ENCODE data around the gene NAV2. TPM values are rescaled to one million over a fixed set of nuclear protein-coding genes. Genes with fewer than 3 reads are reported as not detected.

NAV2 gene
- polyA plus RNA-seq, 1 donor from 2014 or later = 3.0 TPM

DNA sequence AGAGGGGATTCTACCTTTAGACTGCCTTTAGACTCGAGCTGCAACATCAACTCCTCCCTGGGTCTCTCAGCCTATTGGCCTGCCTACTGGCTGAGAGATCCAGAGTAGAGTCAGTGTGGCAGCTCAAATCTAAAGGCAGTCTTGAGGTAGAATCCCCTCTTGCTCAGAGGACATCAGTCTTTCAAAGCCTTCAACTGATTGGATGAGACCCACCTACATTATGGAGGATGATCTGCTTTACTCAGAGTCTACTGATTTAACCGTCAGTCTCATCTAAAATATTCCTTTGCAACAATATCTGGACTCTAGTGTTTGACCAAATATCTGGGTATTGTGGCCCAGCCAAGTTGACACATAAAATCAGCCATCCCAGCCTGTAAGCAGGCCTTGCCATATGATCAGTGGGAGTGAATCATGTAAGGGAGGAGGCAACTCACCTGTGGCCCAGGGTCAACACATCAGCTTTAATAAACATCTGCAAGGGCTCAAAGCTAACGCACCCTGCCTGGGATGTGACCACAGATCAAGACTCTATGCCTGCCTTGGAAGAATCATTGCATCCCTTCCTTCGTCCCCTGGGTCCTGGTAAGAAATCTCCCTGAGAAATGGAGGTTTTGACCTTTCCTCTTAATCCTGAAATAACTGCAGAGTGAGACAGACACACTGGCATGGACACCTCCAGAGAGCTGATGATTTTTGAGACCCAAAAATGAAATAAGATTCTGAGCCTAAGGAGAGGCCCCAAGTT, 249.6 kb downstream of the NAV2 start:
- no peak overlapping the region for H3K9ac ChIP-seq (ENCODE audit: low read length)
- no peak overlapping the region for H3K4me3 ChIP-seq (ENCODE audit: low read length)
- H2AFZ ChIP-seq (ENCODE audit: low read depth, low read length) = no peak overlapping the region
- no peaks in the 10 kb centered on the region for H3K9me2 ChIP-seq (ENCODE audit: insufficient read depth, low read length)
- no peaks in the 10 kb centered on the region for H4K20me1 ChIP-seq (ENCODE audit: insufficient read depth)
- no peaks in the 10 kb centered on the region for H3K27me3 ChIP-seq (ENCODE audit: insufficient read depth, low read depth, low read length)
- TF ChIP-seq MXI1 (conservative IDR thresholded peaks at IDR 0.05; ENCODE audit: poor library complexity, severe bottlenecking) = no peak
- TF ChIP-seq POLR2AphosphoS5 (IDR thresholded peaks at IDR 0.05) = no peak
- TF ChIP-seq TAF1 (IDR thresholded peaks at IDR 0.05; ENCODE audit: low read depth) = no peak
- TF ChIP-seq, protein P1, sequence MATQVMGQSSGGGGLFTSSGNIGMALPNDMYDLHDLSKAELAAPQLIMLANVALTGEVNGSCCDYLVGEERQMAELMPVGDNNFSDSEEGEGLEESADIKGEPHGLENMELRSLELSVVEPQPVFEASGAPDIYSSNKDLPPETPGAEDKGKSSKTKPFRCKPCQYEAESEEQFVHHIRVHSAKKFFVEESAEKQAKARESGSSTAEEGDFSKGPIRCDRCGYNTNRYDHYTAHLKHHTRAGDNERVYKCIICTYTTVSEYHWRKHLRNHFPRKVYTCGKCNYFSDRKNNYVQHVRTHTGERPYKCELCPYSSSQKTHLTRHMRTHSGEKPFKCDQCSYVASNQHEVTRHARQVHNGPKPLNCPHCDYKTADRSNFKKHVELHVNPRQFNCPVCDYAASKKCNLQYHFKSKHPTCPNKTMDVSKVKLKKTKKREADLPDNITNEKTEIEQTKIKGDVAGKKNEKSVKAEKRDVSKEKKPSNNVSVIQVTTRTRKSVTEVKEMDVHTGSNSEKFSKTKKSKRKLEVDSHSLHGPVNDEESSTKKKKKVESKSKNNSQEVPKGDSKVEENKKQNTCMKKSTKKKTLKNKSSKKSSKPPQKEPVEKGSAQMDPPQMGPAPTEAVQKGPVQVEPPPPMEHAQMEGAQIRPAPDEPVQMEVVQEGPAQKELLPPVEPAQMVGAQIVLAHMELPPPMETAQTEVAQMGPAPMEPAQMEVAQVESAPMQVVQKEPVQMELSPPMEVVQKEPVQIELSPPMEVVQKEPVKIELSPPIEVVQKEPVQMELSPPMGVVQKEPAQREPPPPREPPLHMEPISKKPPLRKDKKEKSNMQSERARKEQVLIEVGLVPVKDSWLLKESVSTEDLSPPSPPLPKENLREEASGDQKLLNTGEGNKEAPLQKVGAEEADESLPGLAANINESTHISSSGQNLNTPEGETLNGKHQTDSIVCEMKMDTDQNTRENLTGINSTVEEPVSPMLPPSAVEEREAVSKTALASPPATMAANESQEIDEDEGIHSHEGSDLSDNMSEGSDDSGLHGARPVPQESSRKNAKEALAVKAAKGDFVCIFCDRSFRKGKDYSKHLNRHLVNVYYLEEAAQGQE (IDR thresholded peaks at IDR 0.05; ENCODE audit: borderline replicate concordance) = no peak
- TF ChIP-seq SMC3 (conservative IDR thresholded peaks at IDR 0.05; ENCODE audit: poor library complexity) = no peak
- TF ChIP-seq EP300 (conservative IDR thresholded peaks at IDR 0.05; ENCODE audit: poor library complexity, severe bottlenecking) = no peak
- no peak for TF ChIP-seq RAD21 (conservative IDR thresholded peaks at IDR 0.05)
- TF ChIP-seq, protein P2, sequence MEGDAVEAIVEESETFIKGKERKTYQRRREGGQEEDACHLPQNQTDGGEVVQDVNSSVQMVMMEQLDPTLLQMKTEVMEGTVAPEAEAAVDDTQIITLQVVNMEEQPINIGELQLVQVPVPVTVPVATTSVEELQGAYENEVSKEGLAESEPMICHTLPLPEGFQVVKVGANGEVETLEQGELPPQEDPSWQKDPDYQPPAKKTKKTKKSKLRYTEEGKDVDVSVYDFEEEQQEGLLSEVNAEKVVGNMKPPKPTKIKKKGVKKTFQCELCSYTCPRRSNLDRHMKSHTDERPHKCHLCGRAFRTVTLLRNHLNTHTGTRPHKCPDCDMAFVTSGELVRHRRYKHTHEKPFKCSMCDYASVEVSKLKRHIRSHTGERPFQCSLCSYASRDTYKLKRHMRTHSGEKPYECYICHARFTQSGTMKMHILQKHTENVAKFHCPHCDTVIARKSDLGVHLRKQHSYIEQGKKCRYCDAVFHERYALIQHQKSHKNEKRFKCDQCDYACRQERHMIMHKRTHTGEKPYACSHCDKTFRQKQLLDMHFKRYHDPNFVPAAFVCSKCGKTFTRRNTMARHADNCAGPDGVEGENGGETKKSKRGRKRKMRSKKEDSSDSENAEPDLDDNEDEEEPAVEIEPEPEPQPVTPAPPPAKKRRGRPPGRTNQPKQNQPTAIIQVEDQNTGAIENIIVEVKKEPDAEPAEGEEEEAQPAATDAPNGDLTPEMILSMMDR (IDR thresholded peaks at IDR 0.05; ENCODE audit: poor library complexity, severe bottlenecking) = no peak
- no peak for TF ChIP-seq EZH2 (IDR thresholded peaks at IDR 0.05; ENCODE audit: borderline replicate concordance, insufficient read depth, low read length, poor library complexity, severe bottlenecking)
- H3K4me2 ChIP-seq (ENCODE audit: low read length) = no peak overlapping the region
- no peaks in the 10 kb centered on the region for H3K36me3 ChIP-seq (ENCODE audit: insufficient read depth, low read length)
- no peak overlapping the region for H3K27ac ChIP-seq (ENCODE audit: low read length)
- no peaks in the 10 kb centered on the region for H3K79me2 ChIP-seq (replicated peaks; ENCODE audit: insufficient read depth, low read length)
- H3K9me3 ChIP-seq (ENCODE audit: low read length) = no peaks in the 10 kb centered on the region
- H3F3A ChIP-seq (ENCODE audit: insufficient read depth, low read length, poor library complexity, severe bottlenecking) = no peaks in the 10 kb centered on the region

DNA sequence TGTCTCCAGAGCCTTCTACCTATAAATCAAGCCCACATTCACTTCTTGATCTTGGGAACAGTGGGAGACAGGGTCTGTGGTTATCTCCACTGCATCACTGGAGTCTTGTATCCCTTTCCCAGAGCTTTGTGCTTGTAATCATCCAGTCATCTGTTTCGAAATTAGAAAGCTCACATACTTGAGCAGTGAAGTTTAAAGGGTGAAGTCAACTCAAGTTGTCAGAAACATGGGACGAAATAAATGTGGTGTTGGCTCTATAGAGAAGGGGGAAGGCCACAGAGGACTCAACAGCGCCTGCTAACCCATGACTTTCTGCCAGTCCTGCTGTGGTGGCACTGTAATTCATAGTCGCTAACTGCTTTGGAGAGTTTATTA, 250.2 kb downstream of the NAV2 start:
- TF ChIP-seq, protein P2 (IDR thresholded peaks at IDR 0.05; ENCODE audit: poor library complexity, severe bottlenecking) = no peak
- no peak for TF ChIP-seq TAF1 (IDR thresholded peaks at IDR 0.05; ENCODE audit: low read depth)
- no peak for TF ChIP-seq POLR2AphosphoS5 (IDR thresholded peaks at IDR 0.05)
- no peak for TF ChIP-seq EP300 (conservative IDR thresholded peaks at IDR 0.05; ENCODE audit: poor library complexity, severe bottlenecking)
- no peak for TF ChIP-seq EZH2 (IDR thresholded peaks at IDR 0.05; ENCODE audit: borderline replicate concordance, insufficient read depth, low read length, poor library complexity, severe bottlenecking)
- TF ChIP-seq, protein P1 (IDR thresholded peaks at IDR 0.05; ENCODE audit: borderline replicate concordance) = no peak
- no peak for TF ChIP-seq MXI1 (conservative IDR thresholded peaks at IDR 0.05; ENCODE audit: poor library complexity, severe bottlenecking)
- no peak for TF ChIP-seq SMC3 (conservative IDR thresholded peaks at IDR 0.05; ENCODE audit: poor library complexity)
- no peak for TF ChIP-seq RAD21 (conservative IDR thresholded peaks at IDR 0.05)
- Histone ChIP-seq H3K36me3 (ENCODE audit: insufficient read depth, low read length) (no peaks in the 10 kb centered on the region), H2AFZ (ENCODE audit: low read depth, low read length) (no peak overlapping the region), H3K79me2 (replicated peaks; ENCODE audit: insufficient read depth, low read length) (no peaks in the 10 kb centered on the region), H3K9me2 (ENCODE audit: insufficient read depth, low read length) (no peaks in the 10 kb centered on the region), H3K4me3 (ENCODE audit: low read length) (no peak overlapping the region), H3K9me3 (ENCODE audit: low read length) (no peaks in the 10 kb centered on the region), H4K20me1 (ENCODE audit: insufficient read depth) (no peaks in the 10 kb centered on the region), H3K4me2 (ENCODE audit: low read length) (no peak overlapping the region), H3F3A (ENCODE audit: insufficient read depth, low read length, poor library complexity, severe bottlenecking) (no peaks in the 10 kb centered on the region), H3K27ac (ENCODE audit: low read length) (no peak overlapping the region), H3K27me3 (ENCODE audit: insufficient read depth, low read depth, low read length) (no peaks in the 10 kb centered on the region), H3K9ac (ENCODE audit: low read length) (no peak overlapping the region)

All from neural cell (in vitro differentiated cells).